ENCODE data around the gene RNF181. TPM values are rescaled to one million over a fixed set of nuclear protein-coding genes. Genes with fewer than 3 reads are reported as not detected.

The RNF181 gene
- total and polyA plus RNA-seq, 2 of the 13 experiments (the other 11 are each of a cell fraction or from before 2014, with no cell fraction given) = 224 to 578 TPM

DNA sequence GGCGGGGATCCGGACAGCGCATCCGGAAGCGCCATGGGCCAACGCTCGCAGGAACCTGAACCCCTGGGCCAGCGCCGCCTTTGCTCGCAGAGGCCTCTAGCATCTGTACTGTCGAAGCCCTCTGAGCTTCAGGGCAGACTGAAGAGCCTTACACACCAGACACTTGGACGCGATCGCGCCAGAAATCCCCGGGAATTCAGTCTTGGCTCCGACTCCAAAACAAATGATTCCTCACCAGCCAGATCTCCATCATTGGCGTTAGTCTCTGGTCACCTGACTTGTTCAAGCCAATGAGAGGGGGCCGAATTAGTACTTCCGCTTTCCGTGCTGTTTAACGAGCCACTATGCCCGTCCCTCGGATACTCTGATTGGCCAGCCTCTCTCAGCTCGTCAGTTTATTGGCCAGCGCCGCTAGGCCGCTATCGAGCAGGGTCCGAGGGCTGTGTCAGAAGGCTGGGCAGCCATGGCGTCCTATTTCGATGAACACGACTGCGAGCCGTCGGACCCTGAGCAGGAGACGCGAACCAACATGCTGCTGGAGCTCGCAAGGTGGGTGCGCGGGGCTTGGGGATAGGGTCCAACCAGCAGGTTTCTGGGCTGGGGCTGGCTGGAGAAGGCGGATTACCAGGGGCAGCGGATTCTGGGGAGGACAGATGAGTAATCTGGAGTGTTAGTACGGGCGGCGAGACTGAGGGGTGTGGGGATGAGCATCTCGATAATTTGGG is at the start of gene RNF181 (continued):
- peak; percentile 93; the same call in 1 of the 2 replicates for TF ChIP-seq ZNF224 (CRISPR knock-in tag; IDR thresholded peaks at IDR 0.05)
- TF ChIP-seq, protein P1, sequence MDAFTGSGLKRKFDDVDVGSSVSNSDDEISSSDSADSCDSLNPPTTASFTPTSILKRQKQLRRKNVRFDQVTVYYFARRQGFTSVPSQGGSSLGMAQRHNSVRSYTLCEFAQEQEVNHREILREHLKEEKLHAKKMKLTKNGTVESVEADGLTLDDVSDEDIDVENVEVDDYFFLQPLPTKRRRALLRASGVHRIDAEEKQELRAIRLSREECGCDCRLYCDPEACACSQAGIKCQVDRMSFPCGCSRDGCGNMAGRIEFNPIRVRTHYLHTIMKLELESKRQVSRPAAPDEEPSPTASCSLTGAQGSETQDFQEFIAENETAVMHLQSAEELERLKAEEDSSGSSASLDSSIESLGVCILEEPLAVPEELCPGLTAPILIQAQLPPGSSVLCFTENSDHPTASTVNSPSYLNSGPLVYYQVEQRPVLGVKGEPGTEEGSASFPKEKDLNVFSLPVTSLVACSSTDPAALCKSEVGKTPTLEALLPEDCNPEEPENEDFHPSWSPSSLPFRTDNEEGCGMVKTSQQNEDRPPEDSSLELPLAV (CRISPR knock-in tag; conservative IDR thresholded peaks at IDR 0.05; ENCODE audit: low read depth) = no peak
- peak; percentile 57; the same call in 1 of the 2 replicates for TF ChIP-seq SMAD3 (CRISPR knock-in tag; IDR thresholded peaks at IDR 0.05)
- TF ChIP-seq IKZF4 (CRISPR knock-in tag; IDR thresholded peaks at IDR 0.05; ENCODE audit: borderline replicate concordance, low read depth, not compliant biosample characterization) = no peak
- peak; percentile 17; the same call in 1 of the 2 replicates for TF ChIP-seq SMAD1 (CRISPR knock-in tag; IDR thresholded peaks at IDR 0.05; ENCODE audit: borderline replicate concordance, low read depth)
- peak; percentile 84; the same call in 1 of the 2 replicates for TF ChIP-seq ZNF788 (CRISPR knock-in tag; IDR thresholded peaks at IDR 0.05; ENCODE audit: borderline replicate concordance)
- TF ChIP-seq, protein P2, sequence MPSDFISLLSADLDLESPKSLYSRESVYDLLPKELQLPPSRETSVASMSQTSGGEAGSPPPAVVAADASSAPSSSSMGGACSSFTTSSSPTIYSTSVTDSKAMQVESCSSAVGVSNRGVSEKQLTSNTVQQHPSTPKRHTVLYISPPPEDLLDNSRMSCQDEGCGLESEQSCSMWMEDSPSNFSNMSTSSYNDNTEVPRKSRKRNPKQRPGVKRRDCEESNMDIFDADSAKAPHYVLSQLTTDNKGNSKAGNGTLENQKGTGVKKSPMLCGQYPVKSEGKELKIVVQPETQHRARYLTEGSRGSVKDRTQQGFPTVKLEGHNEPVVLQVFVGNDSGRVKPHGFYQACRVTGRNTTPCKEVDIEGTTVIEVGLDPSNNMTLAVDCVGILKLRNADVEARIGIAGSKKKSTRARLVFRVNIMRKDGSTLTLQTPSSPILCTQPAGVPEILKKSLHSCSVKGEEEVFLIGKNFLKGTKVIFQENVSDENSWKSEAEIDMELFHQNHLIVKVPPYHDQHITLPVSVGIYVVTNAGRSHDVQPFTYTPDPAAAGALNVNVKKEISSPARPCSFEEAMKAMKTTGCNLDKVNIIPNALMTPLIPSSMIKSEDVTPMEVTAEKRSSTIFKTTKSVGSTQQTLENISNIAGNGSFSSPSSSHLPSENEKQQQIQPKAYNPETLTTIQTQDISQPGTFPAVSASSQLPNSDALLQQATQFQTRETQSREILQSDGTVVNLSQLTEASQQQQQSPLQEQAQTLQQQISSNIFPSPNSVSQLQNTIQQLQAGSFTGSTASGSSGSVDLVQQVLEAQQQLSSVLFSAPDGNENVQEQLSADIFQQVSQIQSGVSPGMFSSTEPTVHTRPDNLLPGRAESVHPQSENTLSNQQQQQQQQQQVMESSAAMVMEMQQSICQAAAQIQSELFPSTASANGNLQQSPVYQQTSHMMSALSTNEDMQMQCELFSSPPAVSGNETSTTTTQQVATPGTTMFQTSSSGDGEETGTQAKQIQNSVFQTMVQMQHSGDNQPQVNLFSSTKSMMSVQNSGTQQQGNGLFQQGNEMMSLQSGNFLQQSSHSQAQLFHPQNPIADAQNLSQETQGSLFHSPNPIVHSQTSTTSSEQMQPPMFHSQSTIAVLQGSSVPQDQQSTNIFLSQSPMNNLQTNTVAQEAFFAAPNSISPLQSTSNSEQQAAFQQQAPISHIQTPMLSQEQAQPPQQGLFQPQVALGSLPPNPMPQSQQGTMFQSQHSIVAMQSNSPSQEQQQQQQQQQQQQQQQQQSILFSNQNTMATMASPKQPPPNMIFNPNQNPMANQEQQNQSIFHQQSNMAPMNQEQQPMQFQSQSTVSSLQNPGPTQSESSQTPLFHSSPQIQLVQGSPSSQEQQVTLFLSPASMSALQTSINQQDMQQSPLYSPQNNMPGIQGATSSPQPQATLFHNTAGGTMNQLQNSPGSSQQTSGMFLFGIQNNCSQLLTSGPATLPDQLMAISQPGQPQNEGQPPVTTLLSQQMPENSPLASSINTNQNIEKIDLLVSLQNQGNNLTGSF (CRISPR knock-in tag; IDR thresholded peaks at IDR 0.05) = 0 out of 2 replicates have a peak, but pooled peaks have one; percentile 47
- peak; percentile 20; the same call in 1 of the 2 replicates for TF ChIP-seq ZFP41 (CRISPR knock-in tag; IDR thresholded peaks at IDR 0.05; ENCODE audit: borderline replicate concordance)
- peak; percentile 83 for TF ChIP-seq TBX2 (CRISPR knock-in tag; IDR thresholded peaks at IDR 0.05; ENCODE audit: borderline replicate concordance)
- peak; percentile 83 for TF ChIP-seq RAD51 (IDR thresholded peaks at IDR 0.05; ENCODE audit: borderline replicate concordance)
- TF ChIP-seq GPN1 (CRISPR knock-in tag; IDR thresholded peaks at IDR 0.05; ENCODE audit: borderline replicate concordance) = no peak
- peak; percentile 87 for TF ChIP-seq MEIS1 (CRISPR knock-in tag; IDR thresholded peaks at IDR 0.05; ENCODE audit: borderline replicate concordance)
- TF ChIP-seq, protein P3, sequence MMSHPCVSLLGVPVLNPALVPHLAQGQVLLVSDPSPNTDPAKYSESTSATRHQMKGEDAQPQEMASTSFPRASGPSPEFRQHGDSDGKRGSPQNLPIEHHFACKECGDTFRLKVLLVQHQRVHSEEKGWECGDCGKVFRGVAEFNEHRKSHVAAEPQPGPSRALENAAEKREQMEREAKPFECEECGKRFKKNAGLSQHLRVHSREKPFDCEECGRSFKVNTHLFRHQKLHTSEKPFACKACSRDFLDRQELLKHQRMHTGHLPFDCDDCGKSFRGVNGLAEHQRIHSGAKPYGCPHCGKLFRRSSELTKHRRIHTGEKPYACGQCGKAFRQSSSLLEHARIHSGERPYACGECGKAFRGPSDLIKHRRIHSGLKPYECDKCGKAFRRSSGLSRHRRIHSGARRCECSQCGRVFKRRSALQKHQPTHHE (CRISPR knock-in tag; IDR thresholded peaks at IDR 0.05; ENCODE audit: borderline replicate concordance) = peak; percentile 66; the same call in 1 of the 2 replicates
- TF ChIP-seq ZNF83 (CRISPR knock-in tag; IDR thresholded peaks at IDR 0.05; ENCODE audit: borderline replicate concordance) = no peak
- TF ChIP-seq, protein P4, sequence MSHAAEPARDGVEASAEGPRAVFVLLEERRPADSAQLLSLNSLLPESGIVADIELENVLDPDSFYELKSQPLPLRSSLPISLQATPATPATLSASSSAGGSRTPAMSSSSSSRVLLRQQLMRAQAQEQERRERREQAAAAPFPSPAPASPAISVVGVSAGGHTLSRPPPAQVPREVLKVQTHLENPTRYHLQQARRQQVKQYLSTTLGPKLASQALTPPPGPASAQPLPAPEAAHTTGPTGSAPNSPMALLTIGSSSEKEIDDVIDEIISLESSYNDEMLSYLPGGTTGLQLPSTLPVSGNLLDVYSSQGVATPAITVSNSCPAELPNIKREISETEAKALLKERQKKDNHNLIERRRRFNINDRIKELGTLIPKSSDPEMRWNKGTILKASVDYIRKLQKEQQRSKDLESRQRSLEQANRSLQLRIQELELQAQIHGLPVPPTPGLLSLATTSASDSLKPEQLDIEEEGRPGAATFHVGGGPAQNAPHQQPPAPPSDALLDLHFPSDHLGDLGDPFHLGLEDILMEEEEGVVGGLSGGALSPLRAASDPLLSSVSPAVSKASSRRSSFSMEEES (CRISPR knock-in tag; IDR thresholded peaks at IDR 0.05) = peak; percentile 63; the same call in 1 of the 2 replicates
- TF ChIP-seq, protein P5, sequence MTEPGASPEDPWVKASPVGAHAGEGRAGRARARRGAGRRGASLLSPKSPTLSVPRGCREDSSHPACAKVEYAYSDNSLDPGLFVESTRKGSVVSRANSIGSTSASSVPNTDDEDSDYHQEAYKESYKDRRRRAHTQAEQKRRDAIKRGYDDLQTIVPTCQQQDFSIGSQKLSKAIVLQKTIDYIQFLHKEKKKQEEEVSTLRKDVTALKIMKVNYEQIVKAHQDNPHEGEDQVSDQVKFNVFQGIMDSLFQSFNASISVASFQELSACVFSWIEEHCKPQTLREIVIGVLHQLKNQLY (CRISPR knock-in tag; IDR thresholded peaks at IDR 0.05) = no peak
- TF ChIP-seq ZNF101 (CRISPR knock-in tag; IDR thresholded peaks at IDR 0.05; ENCODE audit: borderline replicate concordance, low read depth) = no peak
